WI38 (cell line): ENCODE data around the gene MAD1L1.

ENCODE experiments used
- H3K4me3 ChIP-seq: 2 replicates; pipeline ENCODE4 v1.5.1; 2011; ENCODE audit warnings: low read depth, mild to moderate bottlenecking, control low read depth, low read length
- CTCF ChIP-seq: IDR thresholded peaks from 2 replicates; pipeline ENCODE4 v1.5.1; 2012; ENCODE audit warnings: low read depth, mild to moderate bottlenecking, control low read depth, low read length

The MAD1L1 gene

GRCh38 chr7:2010101-2010500, 222.6 kb downstream of the MAD1L1 start:
- no peak for TF ChIP-seq CTCF

DNA sequence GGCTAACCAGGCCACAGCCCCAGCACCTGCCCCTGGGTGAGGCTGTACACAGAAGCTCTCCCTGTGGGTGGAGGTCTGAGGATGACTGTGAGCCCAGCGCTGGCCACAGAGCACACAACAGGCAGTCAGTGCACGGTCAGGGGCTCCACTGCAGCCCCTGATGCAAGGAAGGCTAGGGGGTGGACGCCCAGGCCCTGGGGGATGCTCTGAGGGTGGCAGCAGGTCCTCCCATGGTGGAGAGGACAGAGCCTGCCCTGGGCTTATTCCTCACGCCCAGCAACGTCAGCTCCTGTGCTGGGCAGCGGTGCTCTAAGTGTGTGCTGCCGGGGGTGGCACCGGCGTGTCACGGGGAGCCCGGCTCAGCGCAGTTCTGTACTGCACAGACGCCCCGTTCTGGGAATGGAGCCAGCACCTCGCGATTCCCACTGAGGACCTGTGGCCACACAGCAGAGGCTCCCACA, 223.2 kb downstream of the MAD1L1 start:
- no peak overlapping the region for H3K4me3 ChIP-seq
- no peak for TF ChIP-seq CTCF

More at GRCh38 chr7:2010101-2010500, 222.6 kb downstream of the MAD1L1 start:
- no peak overlapping the region for H3K4me3 ChIP-seq

- TF ChIP-seq CTCF = no peak
- no peak overlapping the region for H3K4me3 ChIP-seq
These were observed 223.7 kb downstream of the MAD1L1 start for GRCh38 chr7:2008936-2009540.

DNA sequence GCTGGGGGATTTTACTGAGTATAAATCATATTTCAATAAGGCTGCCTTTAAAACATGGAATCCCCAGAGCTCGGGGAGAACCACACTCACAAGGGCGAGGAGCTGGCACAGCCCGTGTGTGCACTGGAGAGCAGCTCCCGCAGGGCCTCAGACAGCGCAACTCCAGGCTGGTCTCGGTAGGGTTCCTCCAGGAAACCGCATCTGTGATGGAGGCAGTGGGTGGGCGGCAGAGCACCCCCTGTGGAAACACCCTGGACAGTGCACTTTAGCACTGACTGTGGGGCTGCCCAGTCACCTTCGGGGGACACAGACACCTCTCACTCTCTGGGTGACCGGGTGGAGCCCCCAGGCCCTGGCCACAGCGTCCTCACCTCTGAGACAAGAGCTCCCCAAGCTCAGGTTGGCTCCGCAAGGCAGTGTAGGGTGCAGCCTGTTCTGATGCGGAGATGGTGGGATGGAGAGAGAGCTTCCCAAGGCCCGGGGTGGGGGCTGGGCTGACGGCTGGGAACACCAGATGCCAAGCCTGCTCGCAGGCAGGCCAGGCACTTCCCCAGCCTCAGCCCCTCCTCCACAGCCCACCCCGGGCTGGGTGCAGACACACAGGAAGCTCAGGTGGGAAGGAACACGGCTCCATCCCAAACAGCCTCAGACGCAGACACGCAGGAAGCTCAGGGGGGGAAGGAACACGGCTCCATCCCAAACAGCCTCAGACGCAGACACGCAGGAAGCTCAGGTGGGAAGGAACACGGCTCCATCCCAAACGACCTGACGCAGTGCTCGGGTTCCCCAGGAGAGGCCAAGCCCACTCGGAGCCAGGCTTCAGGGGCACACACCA, 224.4 kb downstream of the MAD1L1 start:
- TF ChIP-seq CTCF = no peak
- no peak overlapping the region for H3K4me3 ChIP-seq

- H3K4me3 ChIP-seq = no peak overlapping the region
- TF ChIP-seq CTCF = no peak
These were observed 225.2 kb downstream of the MAD1L1 start for GRCh38 chr7:2007551-2007950.

DNA sequence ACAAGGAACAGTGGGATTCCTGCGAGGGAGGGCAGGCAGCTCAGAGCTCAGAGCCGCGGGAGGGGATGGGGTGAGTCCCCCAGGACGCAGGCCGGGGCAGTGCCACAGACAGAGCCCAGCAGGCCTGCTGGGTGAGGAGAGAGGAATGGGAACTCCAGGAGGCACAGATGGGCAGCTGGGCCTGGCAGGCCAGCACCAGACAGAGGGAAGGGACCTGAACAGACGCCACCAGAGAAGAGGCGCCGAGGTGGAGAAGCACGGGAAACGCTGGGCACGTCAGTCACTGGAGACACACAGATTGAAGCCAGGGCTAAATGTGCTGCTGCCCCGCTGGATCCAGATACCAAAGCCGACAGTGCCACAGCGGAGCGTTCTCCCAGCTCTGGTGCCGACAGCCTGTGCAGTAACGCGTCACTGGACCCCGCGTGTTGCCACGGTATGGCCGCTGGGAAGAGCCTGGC, 225.8 kb downstream of the MAD1L1 start:
- H3K4me3 ChIP-seq = no peak overlapping the region
- no peak for TF ChIP-seq CTCF

DNA sequence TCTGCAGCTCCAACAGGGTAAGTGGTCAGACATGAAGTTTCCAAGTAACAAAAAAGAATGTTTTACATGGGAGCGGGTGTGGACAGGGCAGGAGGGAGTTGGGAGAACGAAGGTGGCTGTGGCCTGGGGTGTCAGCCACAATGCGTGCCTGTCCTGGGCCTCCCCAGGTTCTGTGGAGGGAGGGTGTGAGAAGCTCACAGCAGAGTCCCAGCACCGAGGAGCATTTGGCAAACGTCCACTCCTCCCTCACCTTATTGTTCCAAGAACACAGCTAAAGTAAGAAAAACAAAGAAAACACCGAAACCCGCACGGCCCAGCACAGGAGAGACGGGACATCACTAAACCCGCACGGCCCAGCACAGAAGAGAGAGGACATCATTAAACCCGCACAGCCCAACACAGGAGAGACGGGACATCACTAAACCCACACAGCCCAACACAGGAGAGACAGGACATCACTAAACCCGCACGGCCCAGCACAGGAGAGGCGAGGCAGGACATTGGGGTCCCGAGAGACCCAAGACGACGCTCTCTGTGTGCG, 226.4 kb downstream of the MAD1L1 start:
- no peak for TF ChIP-seq CTCF

More for the DNA sequence above, 226.4 kb downstream of the MAD1L1 start:
- H3K4me3 ChIP-seq = no peak overlapping the region
